Measurements from ENCODE around the gene CNOT11.
"Not testable (repeated sequence)": the region's sequence is repeated elsewhere in the genome, so short reads cannot be mapped to it uniquely, and the experiment has no call there.

The CNOT11 gene

GRCh38 chr2:101311696-101312017 lies 59.0 kb downstream of the CNOT11 start:
- DNase-seq: no peak

- DNase-seq: not testable (repeated sequence)
These were observed 63.9 kb downstream of the CNOT11 start for GRCh38 chr2:101316568-101316967.
